Keratinocyte (primary cell): Measurements from ENCODE around the gene APCDD1L. TPM values are rescaled to one million over a fixed set of nuclear protein-coding genes. Genes with fewer than 3 reads are reported as not detected.

Source experiments
- DNase-seq: peaks from one replicate; pipeline ENCODE4 v3.0.0-alpha.2; 2011; ENCODE audit warnings: low read depth, missing footprints, low spot score
- FAIRE-seq: peaks from 2 replicates; lab custom pipeline; 2011; peaks lifted over from hg19 to GRCh38; lab: Jason Lieb, UNC
- H2AFZ ChIP-seq: 2 replicates; pipeline ENCODE4 v1.6.0; 2012; ENCODE audit warnings: low read length, control low read depth, inconsistent platforms; ENCODE audit not compliant: control insufficient read depth
- H3K27ac ChIP-seq: 2 replicates; pipeline ENCODE4 v1.5.1; 2011; ENCODE audit warnings: low read length; ENCODE audit not compliant: control insufficient read depth, insufficient read depth
- H3K27me3 ChIP-seq: 3 replicates; pipeline ENCODE4 v1.6.0; 2011; ENCODE audit warnings: low read length; ENCODE audit not compliant: control insufficient read depth, insufficient read depth; ENCODE audit errors: extremely low read depth
- H3K36me3 ChIP-seq, 2 experiments: 2 replicates in 1 of 2; 3 replicates in 1 of 2; pipeline ENCODE4 v1.5.1; 2011; ENCODE audit warnings: low read length in 2 of 2, mild to moderate bottlenecking in 1 of 2; ENCODE audit not compliant: control insufficient read depth in 2 of 2, insufficient read depth in 2 of 2; ENCODE audit errors: extremely low read depth in 1 of 2
- H3K4me1 ChIP-seq: 3 replicates; pipeline ENCODE4 v1.5.1; 2011; ENCODE audit warnings: low read length; ENCODE audit not compliant: control insufficient read depth, insufficient read depth; ENCODE audit errors: extremely low read depth
- H3K4me2 ChIP-seq: 3 replicates; pipeline ENCODE4 v1.6.0; 2011; ENCODE audit warnings: low read depth, low read length; ENCODE audit not compliant: control insufficient read depth, insufficient read depth; ENCODE audit errors: extremely low read depth
- H3K4me3 ChIP-seq, 3 experiments: fragments of 200-600 bp in 1 of 3; sonication (generic) in 1 of 3; 2 replicates in 2 of 3; 3 replicates in 1 of 3; pipeline ENCODE4 v1.5.1; 2011 to 2016; ENCODE audit warnings: low read length in 3 of 3, mild to moderate bottlenecking in 3 of 3, control low read depth in 2 of 3, inconsistent platforms in 1 of 3, low read depth in 1 of 3, mixed read lengths in 1 of 3, mixed run types in 1 of 3, moderate library complexity in 1 of 3; ENCODE audit not compliant: control insufficient read depth in 2 of 3, insufficient read depth in 2 of 3; ENCODE audit errors: extremely low read depth in 1 of 3
- H3K79me2 ChIP-seq: 2 replicates; pipeline ENCODE4 v1.6.0; 2012; ENCODE audit warnings: low read length; ENCODE audit not compliant: control insufficient read depth, insufficient read depth
- H3K9ac ChIP-seq: 3 replicates; pipeline ENCODE4 v1.6.0; 2011; ENCODE audit warnings: low read length; ENCODE audit not compliant: control insufficient read depth, insufficient read depth; ENCODE audit errors: extremely low read depth
- H3K9me1 ChIP-seq: 3 replicates; pipeline ENCODE4 v1.6.0; 2011; ENCODE audit warnings: low read length; ENCODE audit not compliant: control insufficient read depth, insufficient read depth; ENCODE audit errors: extremely low read depth
- H3K9me3 ChIP-seq: 2 replicates; pipeline ENCODE4 v1.5.1; 2012; ENCODE audit warnings: low read depth, low read length; ENCODE audit not compliant: control insufficient read depth
- H4K20me1 ChIP-seq: 3 replicates; pipeline ENCODE4 v1.6.0; 2011; ENCODE audit warnings: low read length; ENCODE audit not compliant: control insufficient read depth, insufficient read depth; ENCODE audit errors: extremely low read depth
- EZH2 ChIP-seq: IDR thresholded peaks from one replicate; pipeline ENCODE4 v1.6.1; 2012; ENCODE audit warnings: inconsistent platforms, mild to moderate bottlenecking, low read length, moderate library complexity
- dilution Hi-C: fragments of 300-500 bp; cut with MboI; formaldehyde crosslinking; loops from one replicate; pipeline ENCODE4 v1.7.0; 2020; ENCODE audit warnings: low sequenced_read_pairs; ENCODE audit not compliant: extremely low pct_ligation_motif_present
- polyA plus RNA-seq, 5 experiments: library from polyadenylated mRNA; depleted of rRNA in 3 of 5; stranded (reverse) in 3 of 5; stranded (forward) in 1 of 5; unstranded in 1 of 5; fragments of >200 nt; gene quantifications; 1 replicate in 1 of 5; 2 replicates in 3 of 5; 3 replicates in 1 of 5; pipeline versions ENCODE4 v1.2.1 to v1.2.3, GENCODE V29; 2011 to 2012; ENCODE audit warnings: missing spikeins in 2 of 5, low read depth in 1 of 5, low replicate concordance in 1 of 5
- TF ChIP-seq, protein P1 (sequence below), 3 experiments: IDR thresholded peaks in 1 of 3; conservative IDR thresholded peaks in 1 of 3; optimal IDR thresholded peaks in 1 of 3; 2 replicates in 2 of 3; 3 replicates in 1 of 3; pipeline versions ENCODE3 to v1.5.1; 2011; ENCODE audit warnings: low read length in 3 of 3, mild to moderate bottlenecking in 3 of 3, moderate library complexity in 2 of 3, control low read depth in 1 of 3, inconsistent platforms in 1 of 3; ENCODE audit not compliant: insufficient read depth in 2 of 3; ENCODE audit errors: extremely low read depth in 1 of 3

APCDD1L gene
- polyA plus RNA-seq, 1 donor (not counting 4 experiments of a cell fraction or from before 2014, with no cell fraction given) = 0.67 TPM

DNA sequence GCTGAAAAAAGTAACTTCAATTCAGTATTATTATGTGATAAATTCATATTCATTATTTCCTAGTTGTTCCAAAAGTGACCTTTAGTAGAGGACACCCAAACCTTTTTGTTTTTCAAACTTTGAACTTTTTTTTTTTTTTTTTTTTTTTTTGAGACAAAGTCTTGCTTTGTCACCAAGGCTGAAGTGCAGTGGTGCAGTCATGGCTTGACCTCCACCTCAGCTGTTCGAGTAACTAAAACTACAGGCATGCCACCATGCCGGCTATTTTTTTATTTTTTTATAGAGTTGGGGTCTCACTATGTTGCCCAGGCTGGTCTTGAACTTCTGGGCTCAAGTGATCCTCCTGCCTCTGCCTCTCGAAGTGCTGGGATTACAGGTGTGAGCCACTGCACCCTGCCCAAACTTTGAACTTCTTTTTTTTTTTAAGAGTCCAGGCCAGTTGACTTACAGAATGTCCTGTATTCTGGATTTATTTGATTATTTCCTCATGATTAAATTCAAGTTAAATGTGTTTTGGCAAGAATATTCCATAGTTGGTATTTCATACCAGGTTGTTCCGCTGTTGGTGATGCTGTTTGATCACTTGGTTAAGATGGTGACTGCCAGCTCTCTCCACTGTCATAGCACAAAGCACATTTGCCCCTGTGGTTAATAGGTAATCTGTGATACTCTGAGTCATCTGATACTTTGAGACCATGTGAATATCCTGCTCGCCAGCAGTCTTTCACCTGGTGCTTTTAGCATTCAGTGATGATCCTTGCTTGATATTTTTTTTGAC lies 78.1 kb downstream of the APCDD1L start:
- Histone ChIP-seq H3K9me3 (no peaks in the 10 kb centered on the region), H3K36me3 (peaks cover 10 to 28% of the 10 kb centered on the region in 2 experiments), H3K4me3 (no peak overlapping the region), H2AFZ (no peak overlapping the region), H3K27ac (no peak overlapping the region), H3K4me1 (peaks cover 8% of the 10 kb centered on the region), H3K4me2 (no peak overlapping the region), H3K9ac (no peak overlapping the region), H3K27me3 (no peaks in the 10 kb centered on the region), H3K79me2 (peaks cover 66% of the 10 kb centered on the region), H3K9me1 (no peaks in the 10 kb centered on the region), H4K20me1 (peaks cover 3% of the 10 kb centered on the region)
- no peak for DNase-seq
- FAIRE-seq = no peak
- TF ChIP-seq, protein P1, sequence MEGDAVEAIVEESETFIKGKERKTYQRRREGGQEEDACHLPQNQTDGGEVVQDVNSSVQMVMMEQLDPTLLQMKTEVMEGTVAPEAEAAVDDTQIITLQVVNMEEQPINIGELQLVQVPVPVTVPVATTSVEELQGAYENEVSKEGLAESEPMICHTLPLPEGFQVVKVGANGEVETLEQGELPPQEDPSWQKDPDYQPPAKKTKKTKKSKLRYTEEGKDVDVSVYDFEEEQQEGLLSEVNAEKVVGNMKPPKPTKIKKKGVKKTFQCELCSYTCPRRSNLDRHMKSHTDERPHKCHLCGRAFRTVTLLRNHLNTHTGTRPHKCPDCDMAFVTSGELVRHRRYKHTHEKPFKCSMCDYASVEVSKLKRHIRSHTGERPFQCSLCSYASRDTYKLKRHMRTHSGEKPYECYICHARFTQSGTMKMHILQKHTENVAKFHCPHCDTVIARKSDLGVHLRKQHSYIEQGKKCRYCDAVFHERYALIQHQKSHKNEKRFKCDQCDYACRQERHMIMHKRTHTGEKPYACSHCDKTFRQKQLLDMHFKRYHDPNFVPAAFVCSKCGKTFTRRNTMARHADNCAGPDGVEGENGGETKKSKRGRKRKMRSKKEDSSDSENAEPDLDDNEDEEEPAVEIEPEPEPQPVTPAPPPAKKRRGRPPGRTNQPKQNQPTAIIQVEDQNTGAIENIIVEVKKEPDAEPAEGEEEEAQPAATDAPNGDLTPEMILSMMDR (optimal IDR thresholded peaks at IDR 0.05 in 1 of 3, IDR thresholded peaks at IDR 0.05 in 1 of 3, conservative IDR thresholded peaks at IDR 0.05 in 1 of 3; ENCODE audit: extremely low read depth in 1 of 3, insufficient read depth in 2 of 3, low read length in 3 of 3) = no peak
- no peak for TF ChIP-seq EZH2
- dilution Hi-C loops = no loop called here

DNA sequence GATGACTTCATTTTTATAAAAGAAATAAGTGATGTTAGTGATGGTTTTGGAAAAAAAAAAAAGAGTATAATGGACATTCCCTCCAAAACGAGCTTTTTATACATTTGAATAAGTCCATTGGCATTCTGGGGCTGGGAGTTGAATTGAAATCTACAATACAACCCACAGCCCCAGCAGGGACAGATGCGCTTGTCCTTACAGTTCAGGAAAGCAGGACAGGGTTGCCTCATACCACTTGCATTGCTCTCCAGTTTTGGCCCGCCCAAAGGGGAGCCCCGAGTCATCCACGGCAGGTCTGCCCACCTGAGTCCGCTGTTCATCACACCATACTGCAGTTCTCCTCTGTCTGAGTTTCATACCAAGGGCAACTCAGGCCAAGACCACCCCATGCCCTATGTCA lies 80.0 kb downstream of the APCDD1L start:
- Histone ChIP-seq H2AFZ (no peak overlapping the region), H3K9ac (no peak overlapping the region), H3K9me1 (no peaks in the 10 kb centered on the region), H3K4me1 (peaks cover 8% of the 10 kb centered on the region), H4K20me1 (peaks cover 3% of the 10 kb centered on the region), H3K27me3 (no peaks in the 10 kb centered on the region), H3K36me3 (peaks cover 9 to 18% of the 10 kb centered on the region in 2 experiments), H3K4me3 (no peak overlapping the region), H3K9me3 (no peaks in the 10 kb centered on the region), H3K27ac (no peak overlapping the region), H3K79me2 (peaks cover 78% of the 10 kb centered on the region), H3K4me2 (no peak overlapping the region)
- no peak for DNase-seq
- TF ChIP-seq, protein P1 (optimal IDR thresholded peaks at IDR 0.05 in 1 of 3, IDR thresholded peaks at IDR 0.05 in 1 of 3, conservative IDR thresholded peaks at IDR 0.05 in 1 of 3; ENCODE audit: extremely low read depth in 1 of 3, insufficient read depth in 2 of 3, low read length in 3 of 3) = no peak
- no peak for TF ChIP-seq EZH2
- no peak for FAIRE-seq
- dilution Hi-C loops = no loop called here
